ENCODE results near the gene PRSS21.

DNA sequence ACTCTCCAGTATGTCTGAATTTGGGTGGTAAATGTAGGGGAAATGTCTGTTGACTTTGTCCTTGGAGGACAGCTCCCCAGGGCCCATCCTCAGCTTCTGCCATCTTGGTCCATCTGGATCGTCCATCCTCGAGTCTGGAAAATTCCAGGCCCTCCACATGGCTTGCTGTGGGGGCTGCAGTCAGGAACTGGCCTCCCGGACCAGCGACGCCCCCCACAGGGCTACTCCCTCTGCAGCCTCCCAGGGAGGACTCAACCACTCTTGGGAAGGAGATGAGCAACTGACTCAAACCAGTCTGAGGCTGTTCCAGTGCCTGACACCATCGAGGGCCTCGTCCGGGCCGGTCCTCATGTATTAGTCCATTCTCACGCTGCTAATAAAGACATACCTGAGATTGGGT, 7.6 kb downstream of the PRSS21 start:
- TF ChIP-seq ZNF24 (tag by site-specific recombination; IDR thresholded peaks at IDR 0.05): no peak
- no peak for TF ChIP-seq SP2 (tag by site-specific recombination; IDR thresholded peaks at IDR 0.05)
